ENCODE data around the gene INKA2.
"Not testable (repeated sequence)": the region's sequence is repeated elsewhere in the genome, so short reads cannot be mapped to it uniquely, and the experiment has no call there.

INKA2 gene

GRCh38 chr1:111751906-111752575 lies 12.8 kb upstream of the INKA2 start:
- H3K9me3 ChIP-seq, result no peaks in the 10 kb centered on the region
- H3K4me1 ChIP-seq, result peaks cover 57% of the 10 kb centered on the region
- H3K27me3 ChIP-seq, result no peaks in the 10 kb centered on the region
- H3K27ac ChIP-seq, result no peak overlapping the region
- H3K36me3 ChIP-seq, result peaks cover 1% of the 10 kb centered on the region; the same call in 1 of the 2 replicates
- no peak overlapping the region for H3K9ac ChIP-seq
- no peak for TF ChIP-seq Cebpa-rat (IDR thresholded peaks at IDR 0.05)
- peaks cover 6% of the 10 kb centered on the region; the same call in 1 of the 2 replicates for H4K20me1 ChIP-seq
- H3K4me3 ChIP-seq, result no peak overlapping the region
- H3K4me2 ChIP-seq, result peak overlapping the region; percentile 21; the same call in 1 of the 2 replicates

DNA sequence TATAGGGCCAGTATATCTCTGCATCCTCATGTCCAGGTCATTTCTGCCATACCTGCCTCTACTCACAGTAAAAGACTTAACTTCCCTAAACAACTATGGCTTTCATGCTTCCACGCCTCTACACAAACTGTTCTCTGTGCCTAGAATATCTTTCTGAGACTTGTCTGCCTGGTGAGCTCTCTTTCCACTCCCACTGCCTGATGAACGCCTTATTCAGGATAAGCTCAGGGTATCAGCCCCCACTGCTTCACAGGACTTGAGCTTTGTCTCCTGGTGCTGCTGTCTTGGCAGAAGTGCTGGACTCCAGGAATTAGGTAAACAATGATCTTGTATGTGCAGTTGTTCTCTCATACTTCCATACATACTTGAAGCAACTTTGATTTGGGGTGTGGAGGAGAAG lies 11.7 kb upstream of the INKA2 start:
- Histone ChIP-seq H3K9ac (no peak overlapping the region), H3K4me2 (no peak overlapping the region), H3K9me3 (no peaks in the 10 kb centered on the region), H3K4me3 (no peak overlapping the region), H3K27ac (no peak overlapping the region), H3K36me3 (no peaks in the 10 kb centered on the region), H3K4me1 (peaks cover 50% of the 10 kb centered on the region), H3K27me3 (no peaks in the 10 kb centered on the region), H4K20me1 (no peaks in the 10 kb centered on the region)
- no peak for TF ChIP-seq Cebpa-rat (IDR thresholded peaks at IDR 0.05)

- no peak overlapping the region for H3K4me3 ChIP-seq
- H3K27me3 ChIP-seq, result no peaks in the 10 kb centered on the region
- no peaks in the 10 kb centered on the region for H4K20me1 ChIP-seq
- peaks cover 47% of the 10 kb centered on the region for H3K4me1 ChIP-seq
- no peak for TF ChIP-seq Cebpa-rat (IDR thresholded peaks at IDR 0.05)
- no peaks in the 10 kb centered on the region for H3K9me3 ChIP-seq
- no peaks in the 10 kb centered on the region for H3K36me3 ChIP-seq
- no peak overlapping the region; the same call in 1 of the 2 replicates for H3K9ac ChIP-seq
- peak overlapping the region; percentile 76 for H3K4me2 ChIP-seq
- H3K27ac ChIP-seq, result peak overlapping the region; percentile 57
Observed at GRCh38 chr1:111749628-111750027, 10.4 kb upstream of the INKA2 start.

- H3K27me3 ChIP-seq, result no peaks in the 10 kb centered on the region; the same call in 1 of the 2 replicates
- H3K9me3 ChIP-seq, result no peaks in the 10 kb centered on the region
- no peak for TF ChIP-seq Cebpa-rat (IDR thresholded peaks at IDR 0.05)
Observed at GRCh38 chr1:111747947-111748346, 8.8 kb upstream of the INKA2 start.

GRCh38 chr1:111747282-111747734 lies 8.1 kb upstream of the INKA2 start:
- Histone ChIP-seq H3K27ac (no peak overlapping the region), H3K27me3 (peaks cover 6% of the 10 kb centered on the region), H3K4me2 (peak overlapping the region; percentile 76; the same call in 1 of the 2 replicates), H3K4me3 (no peak overlapping the region), H4K20me1 (no peaks in the 10 kb centered on the region), H3K9ac (no peak overlapping the region), H3K4me1 (peaks cover 48% of the 10 kb centered on the region), H3K36me3 (no peaks in the 10 kb centered on the region), H3K9me3 (no peaks in the 10 kb centered on the region)
- no peak for TF ChIP-seq Cebpa-rat (IDR thresholded peaks at IDR 0.05)

More at GRCh38 chr1:111747947-111748346, 8.8 kb upstream of the INKA2 start:
- Histone ChIP-seq H3K9ac (peak overlapping the region; percentile 58; the same call in 1 of the 2 replicates), H3K4me3 (no peak overlapping the region), H3K4me2 (peak overlapping the region; percentile 76), H3K27ac (peak overlapping the region; percentile 57), H3K36me3 (no peaks in the 10 kb centered on the region), H4K20me1 (no peaks in the 10 kb centered on the region), H3K4me1 (peaks cover 50% of the 10 kb centered on the region)

DNA sequence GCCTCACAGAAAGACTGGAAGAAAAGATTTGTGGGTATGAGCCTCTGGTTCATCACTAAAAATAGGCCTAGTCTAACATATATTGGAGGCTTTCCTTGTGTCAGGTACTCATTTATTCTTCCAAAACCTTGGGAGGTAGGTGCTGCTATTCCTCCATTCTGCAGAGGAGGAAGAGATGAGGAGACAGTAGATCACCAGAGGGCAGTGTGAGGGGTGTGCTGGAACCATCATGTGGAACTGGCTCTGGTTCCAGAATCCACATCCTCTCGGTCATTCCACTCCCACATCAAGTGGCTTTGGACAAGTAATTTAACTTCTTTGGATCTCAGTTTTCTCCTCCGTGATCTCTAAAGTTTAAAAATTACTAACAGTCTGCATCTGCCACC lies 7.4 kb upstream of the INKA2 start:
- no peak for TF ChIP-seq Cebpa-rat (IDR thresholded peaks at IDR 0.05)
- H3K27me3 ChIP-seq, result peaks cover 13% of the 10 kb centered on the region
- H3K27ac ChIP-seq, result no peak overlapping the region
- no peaks in the 10 kb centered on the region for H4K20me1 ChIP-seq
- no peaks in the 10 kb centered on the region for H3K36me3 ChIP-seq
- no peak overlapping the region for H3K9ac ChIP-seq
- no peaks in the 10 kb centered on the region for H3K9me3 ChIP-seq
- H3K4me3 ChIP-seq, result no peak overlapping the region
- H3K4me1 ChIP-seq, result peaks cover 41% of the 10 kb centered on the region
- no peak overlapping the region for H3K4me2 ChIP-seq

- Histone ChIP-seq H3K4me2 (no peak overlapping the region), H3K4me3 (no peak overlapping the region), H3K9ac (no peak overlapping the region), H4K20me1 (no peaks in the 10 kb centered on the region), H3K36me3 (no peaks in the 10 kb centered on the region), H3K4me1 (peaks cover 41% of the 10 kb centered on the region), H3K27ac (no peak overlapping the region), H3K27me3 (peaks cover 20% of the 10 kb centered on the region), H3K9me3 (no peaks in the 10 kb centered on the region)
- TF ChIP-seq Cebpa-rat (IDR thresholded peaks at IDR 0.05), result no peak
Observed at GRCh38 chr1:111745675-111746613, 6.7 kb upstream of the INKA2 start.

GRCh38 chr1:111743679-111744101 lies 4.5 kb upstream of the INKA2 start:
- Histone ChIP-seq H3K36me3 (no peaks in the 10 kb centered on the region), H3K4me3 (no peak overlapping the region), H3K9ac (no peak overlapping the region), H3K9me3 (no peaks in the 10 kb centered on the region), H3K4me2 (peak overlapping the region; percentile 16; the same call in 1 of the 2 replicates), H3K4me1 (peaks cover 41% of the 10 kb centered on the region), H3K27ac (no peak overlapping the region), H4K20me1 (no peaks in the 10 kb centered on the region; the same call in 1 of the 2 replicates), H3K27me3 (peaks cover 41% of the 10 kb centered on the region)
- TF ChIP-seq Cebpa-rat (IDR thresholded peaks at IDR 0.05), result no peak

- Histone ChIP-seq H3K27ac (no peak overlapping the region), H4K20me1 (no peaks in the 10 kb centered on the region; the same call in 1 of the 2 replicates), H3K4me2 (peak overlapping the region; percentile 16; the same call in 1 of the 2 replicates), H3K9ac (no peak overlapping the region), H3K4me1 (peaks cover 41% of the 10 kb centered on the region), H3K36me3 (no peaks in the 10 kb centered on the region), H3K27me3 (peaks cover 47% of the 10 kb centered on the region), H3K4me3 (no peak overlapping the region), H3K9me3 (no peaks in the 10 kb centered on the region)
- no peak for TF ChIP-seq Cebpa-rat (IDR thresholded peaks at IDR 0.05)
Observed at GRCh38 chr1:111742938-111743549, 3.8 kb upstream of the INKA2 start.

GRCh38 chr1:111742292-111742691 lies 3.1 kb upstream of the INKA2 start:
- not testable (repeated sequence) for H3K27ac ChIP-seq, H4K20me1 ChIP-seq, H3K9ac ChIP-seq, H3K9me3 ChIP-seq, H3K4me3 ChIP-seq, H3K36me3 ChIP-seq, H3K4me2 ChIP-seq
- peaks cover 47% of the 10 kb centered on the region for H3K27me3 ChIP-seq
- peaks cover 41% of the 10 kb centered on the region for H3K4me1 ChIP-seq

Measured in BLaER1 (cell line).